Stimulated activated CD4-positive, alpha-beta T cell treated with anti-CD3 and anti-CD28 coated beads, TNF-alpha, amount 100 ng/mL, for 4 hours (primary cell): ENCODE data around the gene ADM.

Source experiments
- DNase-seq, 3 experiments: peaks; one replicate each; pipeline ENCODE4 v3.0.0-alpha.2; 2020; ENCODE audit warnings: low read depth in 3 of 3

The ADM gene

DNA sequence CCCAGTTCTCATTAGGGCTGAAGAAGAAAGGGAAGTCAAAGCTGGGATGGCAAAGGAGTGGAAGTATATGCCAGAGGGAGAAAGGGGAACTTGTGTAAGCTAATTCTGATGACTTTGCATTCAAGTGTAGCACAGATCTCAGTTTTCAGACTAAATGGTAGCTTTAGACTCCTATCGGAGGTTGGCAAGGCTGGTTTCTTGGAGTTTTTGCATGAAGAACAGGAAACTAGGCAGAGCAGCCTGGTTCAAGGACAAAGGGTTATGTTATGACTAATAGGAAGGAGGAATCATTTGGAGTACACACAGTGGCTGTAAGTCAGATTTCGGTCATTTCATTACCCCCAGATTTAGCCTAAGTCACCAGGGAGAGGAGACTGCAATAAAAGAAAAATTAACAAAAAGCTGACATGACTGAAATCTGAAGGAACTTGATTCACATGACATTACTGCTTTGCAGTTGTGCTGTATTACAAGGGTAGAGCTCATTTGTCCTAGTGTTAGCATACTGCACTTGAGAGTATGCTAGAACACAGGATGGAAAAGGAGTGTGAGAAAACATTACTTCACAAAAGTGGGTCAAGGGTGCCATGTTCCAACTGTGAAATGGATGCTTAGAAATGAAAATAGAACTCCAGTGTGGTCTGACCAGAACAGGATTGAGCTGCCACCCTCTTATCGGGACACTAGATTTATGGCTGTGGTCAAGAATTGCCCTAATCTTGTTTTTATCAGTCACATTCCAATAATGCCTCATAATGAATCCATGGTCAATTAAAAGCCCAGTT lies 23.6 kb downstream of the ADM start:
- DNase-seq: no peak

DNA sequence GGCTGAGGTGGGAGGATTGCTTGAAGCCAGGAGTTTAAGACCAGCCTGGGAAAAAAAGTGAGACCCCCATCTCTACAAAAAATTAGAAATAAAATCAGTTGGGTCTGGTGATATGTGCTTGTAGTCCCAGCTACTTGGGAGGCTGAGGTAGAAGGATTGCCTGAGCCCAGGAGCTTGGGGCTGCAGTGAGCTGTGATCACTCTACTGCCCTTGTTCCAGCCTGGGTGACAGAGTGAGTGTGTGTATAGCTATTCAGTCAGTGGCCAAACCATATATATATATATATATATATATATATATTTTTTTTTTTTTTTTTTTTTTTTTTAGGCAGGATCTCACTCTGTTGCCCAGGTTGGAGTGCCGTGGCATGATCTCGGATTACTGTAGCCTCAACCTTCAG lies 24.5 kb downstream of the ADM start:
- no peak for DNase-seq

DNA sequence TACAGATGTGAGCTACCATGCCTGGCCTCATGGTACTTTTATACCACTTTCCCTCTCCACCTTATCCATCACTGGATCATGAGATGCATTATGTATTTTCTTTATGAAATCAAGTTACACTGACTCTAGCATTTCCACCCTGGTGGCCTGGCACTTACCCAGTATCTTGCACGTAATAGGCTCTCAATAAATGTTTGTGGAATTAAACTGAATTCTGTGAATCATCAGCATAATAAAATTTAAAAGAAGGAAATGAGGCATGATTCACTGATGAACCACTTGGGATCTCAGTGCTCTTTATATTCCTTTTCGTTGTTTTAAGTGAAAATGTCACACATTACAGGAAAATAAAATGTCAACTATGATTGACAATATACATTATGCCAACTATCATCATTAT lies 25.1 kb downstream of the ADM start:
- no peak for DNase-seq

DNA sequence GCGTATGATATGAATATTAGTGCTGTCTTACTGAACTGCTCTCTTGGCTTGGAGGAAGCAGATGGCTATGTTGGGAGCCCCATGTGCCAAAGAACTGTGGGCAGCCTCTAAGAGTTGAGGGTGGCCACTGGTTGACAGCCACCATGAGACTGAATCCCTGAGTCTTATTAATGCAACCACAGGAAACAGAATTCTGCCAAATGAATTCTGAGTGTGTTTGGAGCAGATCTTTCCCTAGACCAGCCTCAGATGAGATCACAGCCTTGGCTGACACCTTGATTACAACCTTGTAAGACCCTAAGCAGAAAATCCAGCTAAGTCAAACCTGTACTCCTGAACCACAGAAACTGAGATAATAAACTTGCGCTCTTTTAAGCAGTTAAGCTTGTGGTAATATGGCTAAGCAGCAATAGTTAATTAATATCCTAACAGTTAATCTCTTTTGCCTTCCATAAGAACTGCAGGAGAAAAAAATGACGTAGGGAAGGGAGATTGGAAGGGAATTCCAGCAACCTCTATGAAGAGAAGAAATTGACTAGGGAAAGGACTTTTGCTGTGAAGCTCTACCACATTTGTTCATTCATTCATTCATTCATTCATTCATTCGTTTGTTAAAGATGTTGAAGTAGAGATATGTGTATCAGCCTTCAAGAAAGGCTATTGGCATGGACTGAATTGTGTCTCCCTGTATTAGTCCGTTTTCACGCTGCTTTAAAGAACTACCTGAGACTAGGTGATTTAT lies 26.8 kb downstream of the ADM start:
- DNase-seq: no peak

DNA sequence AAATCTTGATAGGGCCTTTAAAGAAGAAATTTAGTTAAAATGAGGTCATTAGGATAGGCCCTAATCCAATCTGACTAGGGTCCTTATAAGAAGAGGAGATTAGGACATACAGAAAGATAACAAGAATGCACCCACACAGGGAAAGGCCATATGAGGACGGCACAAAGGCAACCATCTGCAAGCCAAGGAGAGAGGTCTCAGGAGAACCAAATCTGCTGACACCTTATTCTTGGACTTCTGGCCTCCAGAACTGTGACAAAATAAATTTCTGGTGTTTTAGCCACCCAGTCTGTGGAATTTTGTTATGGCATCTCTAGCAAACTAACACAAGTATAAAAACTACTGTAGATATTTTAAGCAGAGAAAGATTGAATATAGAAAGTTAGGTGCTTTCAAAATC lies 28.6 kb downstream of the ADM start:
- no peak for DNase-seq

DNA sequence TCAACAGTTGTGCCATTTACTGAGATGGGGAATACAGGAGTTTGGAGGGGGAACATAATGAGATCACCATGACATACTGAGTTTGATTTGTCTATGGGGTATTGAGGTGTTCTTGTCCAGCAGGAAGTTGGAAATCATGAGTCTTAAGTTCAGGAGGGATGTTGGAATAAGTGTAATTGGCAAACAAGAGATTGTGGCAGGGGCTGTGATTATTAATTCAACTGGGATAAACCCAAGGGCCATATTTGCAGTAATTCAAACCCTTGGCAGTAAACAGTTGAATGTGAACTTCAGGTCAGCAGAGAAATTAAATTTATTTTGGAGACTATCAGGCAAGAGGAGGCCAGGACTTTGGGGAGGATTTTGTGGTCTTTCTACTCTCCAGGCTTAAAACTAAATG lies 33.4 kb downstream of the ADM start:
- DNase-seq: no peak

DNA sequence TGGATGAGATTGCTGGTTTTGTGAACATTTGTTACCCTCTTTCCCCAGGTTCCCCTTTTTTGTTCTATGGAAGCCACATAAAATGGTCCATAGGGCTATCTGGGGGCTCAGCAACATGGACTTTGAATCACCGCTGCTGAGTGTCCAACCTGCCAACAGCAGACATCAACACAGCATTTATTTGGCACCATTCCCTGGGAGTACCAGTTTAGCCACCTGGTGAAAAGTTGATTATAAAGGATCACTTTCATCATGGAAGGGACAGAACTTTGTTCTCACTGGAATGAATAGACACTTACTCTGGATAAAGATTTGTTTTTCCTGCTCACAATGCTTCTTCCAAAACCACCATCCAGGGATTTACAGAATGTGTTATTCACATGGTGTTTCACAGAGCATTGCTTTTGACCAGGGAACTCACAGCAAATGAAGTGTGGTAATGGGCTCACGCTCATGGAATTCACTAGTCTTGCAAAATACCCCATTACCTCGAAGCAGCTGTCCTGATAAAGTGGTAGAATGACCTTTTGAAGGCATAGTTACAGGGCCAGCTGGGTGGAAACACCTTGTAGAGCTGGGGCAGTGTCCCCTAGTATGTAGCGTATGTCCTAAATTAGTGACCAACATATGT lies 43.9 kb downstream of the ADM start:
- no peak for DNase-seq

DNA sequence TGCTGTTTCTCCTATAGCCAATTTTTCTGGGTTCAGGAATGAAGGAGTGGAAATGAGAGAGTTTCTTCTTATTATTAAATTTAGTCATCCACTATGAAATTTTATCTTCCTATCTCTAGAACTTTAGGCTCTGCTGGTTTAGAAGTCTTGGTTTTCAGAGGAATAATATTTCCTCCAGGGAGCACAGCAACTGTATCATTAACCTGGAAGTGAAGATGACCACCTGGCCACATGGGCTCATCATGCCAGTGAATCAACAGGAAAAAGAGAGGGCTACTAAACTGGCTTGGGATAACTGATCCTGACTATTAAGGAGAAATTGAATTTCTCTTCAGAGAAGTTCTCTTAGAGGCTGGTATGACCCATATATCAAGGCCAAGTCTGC lies 44.4 kb downstream of the ADM start:
- no peak for DNase-seq

DNA sequence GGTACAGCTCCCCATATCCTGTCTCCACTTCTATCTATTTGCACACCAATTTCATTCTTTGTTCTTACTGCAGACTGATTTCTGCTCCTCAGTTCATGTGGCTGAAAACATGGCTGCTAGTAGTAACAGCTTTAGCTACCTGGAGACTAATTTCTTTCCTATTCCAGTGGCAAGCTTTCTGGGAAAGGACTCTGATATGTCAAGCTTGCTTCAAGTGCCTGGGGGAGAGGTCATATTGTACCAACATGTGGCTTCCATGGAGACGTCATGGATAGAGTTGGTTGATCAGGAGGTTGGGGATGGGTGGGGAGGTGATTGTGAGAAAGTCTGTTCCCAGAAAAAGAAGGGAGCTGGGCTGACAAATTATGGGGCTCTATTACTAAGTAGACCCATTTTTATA lies 44.9 kb downstream of the ADM start:
- no peak for DNase-seq

DNA sequence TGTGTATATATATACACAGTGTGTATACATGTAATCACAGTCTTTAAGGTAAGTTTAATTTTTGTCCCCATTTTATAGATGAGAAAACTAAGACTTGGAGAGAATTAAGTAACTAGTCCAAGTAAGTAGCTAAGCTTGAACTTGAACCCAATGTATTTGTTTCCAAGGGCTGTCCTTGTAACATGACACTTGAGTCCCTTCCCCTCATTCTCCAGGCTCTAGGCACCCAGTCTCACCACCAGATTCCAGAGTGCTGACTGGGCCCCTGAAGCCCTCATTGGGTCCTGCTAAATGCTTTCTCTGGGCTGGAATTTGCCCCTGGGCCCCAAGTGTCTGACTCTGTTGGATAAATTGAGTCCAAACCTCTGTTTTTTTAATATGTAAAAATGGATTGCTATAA lies 45.5 kb downstream of the ADM start:
- DNase-seq: no peak

DNA sequence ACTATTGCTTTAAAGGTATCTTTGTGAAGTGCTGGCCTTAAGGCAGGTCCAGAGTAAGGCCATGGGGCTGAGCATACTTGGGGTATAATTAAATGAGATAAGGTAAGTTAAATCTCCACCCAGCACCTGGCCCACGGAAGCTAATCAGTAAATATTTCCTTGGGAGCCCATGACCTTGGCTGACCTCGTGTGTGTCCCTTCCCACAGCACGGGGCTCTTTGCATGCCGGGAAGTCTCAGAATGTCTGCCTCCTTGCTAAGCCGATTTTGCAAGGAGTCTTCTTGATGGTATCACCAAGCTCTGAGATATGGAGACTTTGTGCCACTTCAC lies 46.5 kb downstream of the ADM start:
- no peak for DNase-seq

DNA sequence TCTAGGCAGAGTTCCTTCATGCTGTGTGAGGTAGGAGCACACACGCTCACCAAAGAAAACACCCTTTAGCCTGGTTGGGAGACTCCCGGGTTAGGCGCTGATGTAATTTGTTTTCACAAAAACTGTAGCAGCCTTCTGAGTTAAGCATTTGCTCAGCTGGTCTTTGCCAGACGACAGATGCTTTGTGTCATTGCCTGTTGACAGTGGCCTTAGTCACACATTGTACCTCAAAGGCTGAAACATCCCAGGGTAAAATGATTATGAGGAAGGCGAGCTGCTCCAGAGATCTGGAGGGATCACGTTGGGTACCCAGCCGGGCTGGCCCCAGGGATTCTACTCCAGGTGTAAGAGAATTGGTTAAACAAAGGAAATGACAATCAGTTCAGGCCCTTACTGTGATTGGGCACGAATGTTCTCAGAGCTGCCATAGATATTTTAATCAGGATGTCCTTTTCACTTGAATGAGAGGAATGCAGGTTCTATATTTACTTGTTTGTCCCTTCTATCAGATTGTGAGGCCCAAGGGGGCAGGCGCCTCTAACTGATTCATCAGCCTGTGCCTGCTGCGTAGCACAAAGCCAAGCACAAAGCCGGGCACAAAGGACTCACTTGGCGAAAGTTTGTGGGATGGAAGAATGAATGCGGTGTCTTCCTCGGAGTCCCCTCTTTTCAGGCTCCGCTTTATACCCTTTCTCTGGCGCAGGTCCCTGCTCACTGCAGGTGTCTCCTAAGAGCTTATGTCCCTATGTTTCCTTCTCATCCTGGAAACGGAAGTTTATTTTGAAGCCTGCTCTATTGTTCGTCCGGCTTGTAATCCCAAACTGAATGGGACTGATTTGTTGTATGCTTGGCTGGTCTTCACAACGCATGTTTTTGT lies 47.1 kb downstream of the ADM start:
- DNase-seq: no peak

DNA sequence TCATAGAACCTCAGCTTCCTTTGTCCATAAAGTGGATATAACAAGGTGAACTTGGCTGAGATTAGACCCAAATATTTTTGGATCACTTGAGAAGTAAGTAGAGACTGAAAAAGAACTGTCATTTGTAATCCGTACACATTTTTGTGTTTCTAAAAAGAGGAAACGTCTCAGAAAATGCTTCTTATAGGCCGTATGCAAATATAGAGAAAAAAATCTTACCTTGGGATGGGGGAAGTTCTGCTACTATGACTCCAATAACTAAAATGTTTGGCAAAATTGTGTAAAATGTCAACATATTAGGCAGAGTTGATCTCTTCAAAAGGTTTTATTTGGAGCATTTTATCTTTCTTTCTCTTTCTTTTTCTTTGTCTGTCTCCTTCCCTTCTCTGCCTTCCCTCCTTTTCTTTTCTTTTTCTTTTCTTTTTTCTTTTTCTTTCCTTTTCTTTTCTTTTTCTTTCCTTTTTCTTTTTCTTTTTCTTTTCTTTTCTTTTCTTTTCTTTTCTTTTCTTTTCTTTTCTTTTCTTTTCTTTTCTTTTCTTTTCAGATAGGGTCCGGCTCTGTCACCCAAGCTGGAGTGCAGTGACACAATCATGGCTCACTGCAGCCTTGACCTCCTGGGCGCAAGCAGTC lies 48.2 kb downstream of the ADM start:
- no peak for DNase-seq

DNA sequence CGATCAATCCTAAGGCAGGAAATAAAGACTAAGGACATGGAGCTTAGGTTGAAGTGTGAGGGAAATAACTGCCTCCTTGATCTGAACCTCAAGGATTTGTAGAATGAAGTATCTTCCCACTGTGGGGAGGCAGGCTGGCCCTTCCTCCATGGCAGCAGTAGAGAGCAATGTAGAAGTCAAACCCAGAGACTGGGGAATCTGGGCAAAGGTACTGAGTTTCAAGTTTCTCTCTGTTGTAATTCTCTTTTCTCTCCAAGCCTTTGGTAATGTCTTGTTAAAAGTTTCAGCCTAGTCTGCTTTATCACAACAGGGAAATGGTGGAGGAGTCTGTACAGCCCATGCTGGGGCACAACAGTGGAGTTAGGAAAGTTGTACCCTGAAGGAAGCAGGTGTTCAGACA lies 49.5 kb downstream of the ADM start:
- DNase-seq: no peak

DNA sequence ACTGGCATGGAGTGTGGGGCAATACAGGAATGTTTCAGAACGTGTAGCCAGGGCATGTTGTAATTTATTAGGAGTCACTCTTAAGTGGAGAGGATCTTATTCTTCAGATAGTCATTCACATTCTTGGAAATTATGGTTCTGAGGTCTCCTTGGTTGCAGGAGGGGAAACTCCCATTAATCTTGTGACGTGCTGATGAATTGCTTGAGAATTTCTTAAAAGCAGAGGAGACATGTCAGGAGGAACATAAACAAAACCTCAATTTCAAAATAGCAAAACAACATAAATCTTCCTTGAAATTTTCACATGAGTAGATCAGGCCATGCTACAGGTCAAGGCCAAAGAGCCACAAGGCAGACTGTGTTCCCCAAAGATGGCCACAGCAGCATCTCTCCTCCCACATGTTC lies 50.4 kb downstream of the ADM start:
- no peak for DNase-seq

DNA sequence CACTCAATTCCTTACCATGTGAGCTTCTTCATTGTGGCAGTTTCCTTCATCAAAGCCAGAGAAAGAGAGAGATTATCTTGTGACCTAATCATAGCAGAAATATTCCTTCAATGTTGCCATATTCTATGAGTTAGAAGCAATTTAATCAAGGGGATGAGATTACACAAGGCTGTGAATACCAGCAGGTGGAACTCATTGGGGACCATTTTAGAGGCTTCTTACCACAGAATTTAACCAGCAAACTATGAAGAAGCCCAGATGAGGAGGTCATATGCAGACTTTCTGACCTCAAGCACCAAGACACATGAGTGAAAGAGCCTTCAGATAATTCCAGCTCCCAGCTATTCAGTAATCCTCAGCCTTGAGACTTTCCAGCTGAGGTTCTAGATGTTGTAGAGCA lies 51.3 kb downstream of the ADM start:
- DNase-seq: no peak
